ENCODE results near the gene CEP295NL.
"Not testable (repeated sequence)": the region's sequence is repeated elsewhere in the genome, so short reads cannot be mapped to it uniquely, and the experiment has no call there.

Gene CEP295NL

DNA sequence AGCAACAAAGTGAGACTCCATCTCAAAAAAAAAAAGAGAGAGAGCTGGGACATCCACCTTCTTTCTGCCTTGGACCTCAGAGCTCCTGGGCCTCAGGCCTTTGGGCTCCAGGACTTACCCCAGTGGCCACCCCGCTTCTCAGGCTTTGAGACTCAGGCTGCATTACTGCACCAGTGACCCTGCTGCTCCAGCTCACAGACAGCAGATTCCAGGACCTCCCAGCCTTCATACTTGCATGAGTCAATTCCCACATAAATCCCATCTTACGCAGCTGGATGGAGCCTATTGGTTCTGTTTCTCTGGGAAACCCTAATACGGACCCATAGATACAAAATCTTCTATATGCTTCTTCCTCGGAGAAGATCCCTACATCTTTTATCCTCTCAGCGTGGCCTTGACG is 2.1 kb upstream of the CEP295NL start:
- no peak for DNase-seq (ENCODE audit: low spot score)

GRCh38 chr17:78904371-78904770 is 1.4 kb upstream of the CEP295NL start:
- DNase-seq (ENCODE audit: low spot score), result no peak

GRCh38 chr17:78902231-78902630 is 770 bp downstream of the CEP295NL start:
- DNase-seq (ENCODE audit: low spot score), result not testable (repeated sequence)

DNA sequence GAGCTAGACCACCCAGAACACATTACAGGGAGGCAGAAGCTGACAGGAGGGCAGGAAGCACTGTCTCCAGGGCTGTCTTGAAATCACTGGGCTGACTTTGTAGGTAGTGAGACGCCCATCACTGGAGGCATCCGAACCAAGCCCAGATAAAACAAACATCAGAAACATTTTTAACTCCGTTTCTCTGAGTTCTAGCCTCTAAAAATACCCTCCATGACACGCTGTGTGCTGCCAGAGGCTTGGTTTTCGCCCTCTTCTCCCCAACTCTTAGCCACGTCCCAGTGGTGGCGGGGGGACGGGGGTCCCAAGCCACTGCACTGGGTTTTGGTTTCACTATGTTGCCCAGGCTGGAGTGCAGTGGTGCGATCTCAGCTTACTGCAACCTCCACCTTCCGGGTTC is 1.2 kb downstream of the CEP295NL start:
- DNase-seq (ENCODE audit: low spot score), result no peak

- no peak for DNase-seq (ENCODE audit: low spot score)
Observed at GRCh38 chr17:78900816-78901215, 2.2 kb downstream of the CEP295NL start.

GRCh38 chr17:78899361-78900260 is 3.4 kb downstream of the CEP295NL start:
- peak; percentile 94 for DNase-seq (ENCODE audit: low spot score)

DNA sequence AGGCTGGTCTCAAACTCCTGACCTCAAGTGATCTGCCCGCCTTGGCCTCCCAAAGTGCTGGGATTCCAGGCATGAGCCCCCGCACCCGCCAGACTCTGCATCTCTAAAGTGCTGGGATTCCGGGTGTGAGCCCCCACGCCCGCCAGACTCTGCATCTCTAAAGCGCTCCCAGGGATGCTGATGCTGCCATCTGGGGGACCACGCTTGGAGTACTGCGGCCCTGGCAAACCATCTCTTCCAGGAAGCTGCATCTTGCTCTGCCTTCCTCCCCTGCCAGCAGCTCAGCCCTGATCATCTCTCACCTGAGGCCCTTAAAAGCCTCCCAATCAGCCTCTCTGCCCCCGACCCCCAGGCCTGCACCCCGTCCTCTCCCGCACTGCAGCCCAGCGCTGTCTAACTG is 4.1 kb downstream of the CEP295NL start:
- DNase-seq (ENCODE audit: low spot score), result peak; percentile 43

- peak; percentile 17 for DNase-seq (ENCODE audit: low spot score)
Observed at GRCh38 chr17:78898075-78898836, 4.7 kb downstream of the CEP295NL start.

DNA sequence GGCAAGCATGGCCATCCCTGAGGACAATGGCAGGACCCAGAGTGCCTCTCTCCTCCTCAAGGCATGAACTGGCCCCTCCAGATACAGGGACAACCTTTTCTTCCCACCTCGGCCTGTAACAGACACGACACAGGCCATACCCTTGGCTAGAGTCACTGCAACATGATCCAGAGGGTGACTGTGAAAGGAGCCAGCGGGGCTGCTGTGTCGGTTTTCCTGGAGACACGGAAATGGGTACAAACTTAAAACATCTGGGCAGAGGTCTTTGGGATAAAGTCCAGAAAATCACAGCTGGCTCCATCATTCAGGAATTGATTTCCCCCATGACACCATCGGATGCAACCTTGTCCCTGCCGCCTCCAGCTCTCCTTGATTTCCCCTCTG is 5.3 kb downstream of the CEP295NL start:
- peak; percentile 8 for DNase-seq (ENCODE audit: low spot score)

DNA sequence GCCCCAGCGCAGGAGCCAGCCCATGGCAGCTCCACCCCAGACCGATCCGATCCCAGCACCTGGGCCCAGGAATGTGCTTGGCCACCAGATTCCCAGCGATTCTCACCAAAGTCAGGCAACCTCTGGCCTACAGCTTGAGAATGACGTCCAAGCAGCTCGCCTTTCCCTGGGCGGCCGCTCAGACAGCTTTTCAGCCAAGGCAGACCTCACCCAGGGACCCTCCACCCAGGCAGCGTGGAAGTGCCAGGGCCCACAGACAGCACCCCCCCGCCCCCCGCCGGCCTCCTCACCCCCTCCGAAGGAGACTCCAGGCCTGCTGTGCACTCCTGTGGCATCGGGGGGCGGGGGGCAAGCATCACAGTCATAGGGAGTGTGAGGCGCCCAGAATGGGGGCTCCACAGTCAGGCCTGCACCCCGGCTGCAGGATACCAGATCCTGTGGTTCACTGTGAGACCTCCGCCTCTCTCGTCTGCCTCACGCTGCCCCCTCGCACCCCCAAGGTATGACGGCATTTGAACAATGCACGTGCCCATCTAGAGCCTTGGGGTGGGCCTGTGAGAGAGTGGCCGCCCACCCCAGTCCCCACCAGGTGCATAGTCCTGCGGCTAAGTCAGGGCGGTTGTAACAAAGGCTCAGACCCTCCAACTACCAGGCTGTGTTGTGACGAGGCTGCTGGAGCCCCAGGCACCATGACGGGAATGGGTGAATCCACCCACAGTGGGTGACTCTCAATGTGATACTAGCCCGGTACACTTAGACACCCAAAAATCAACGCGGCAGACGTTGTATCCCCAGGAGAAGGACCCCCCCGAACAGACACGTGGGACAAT is 6.0 kb downstream of the CEP295NL start:
- no peak for DNase-seq (ENCODE audit: low spot score)

DNA sequence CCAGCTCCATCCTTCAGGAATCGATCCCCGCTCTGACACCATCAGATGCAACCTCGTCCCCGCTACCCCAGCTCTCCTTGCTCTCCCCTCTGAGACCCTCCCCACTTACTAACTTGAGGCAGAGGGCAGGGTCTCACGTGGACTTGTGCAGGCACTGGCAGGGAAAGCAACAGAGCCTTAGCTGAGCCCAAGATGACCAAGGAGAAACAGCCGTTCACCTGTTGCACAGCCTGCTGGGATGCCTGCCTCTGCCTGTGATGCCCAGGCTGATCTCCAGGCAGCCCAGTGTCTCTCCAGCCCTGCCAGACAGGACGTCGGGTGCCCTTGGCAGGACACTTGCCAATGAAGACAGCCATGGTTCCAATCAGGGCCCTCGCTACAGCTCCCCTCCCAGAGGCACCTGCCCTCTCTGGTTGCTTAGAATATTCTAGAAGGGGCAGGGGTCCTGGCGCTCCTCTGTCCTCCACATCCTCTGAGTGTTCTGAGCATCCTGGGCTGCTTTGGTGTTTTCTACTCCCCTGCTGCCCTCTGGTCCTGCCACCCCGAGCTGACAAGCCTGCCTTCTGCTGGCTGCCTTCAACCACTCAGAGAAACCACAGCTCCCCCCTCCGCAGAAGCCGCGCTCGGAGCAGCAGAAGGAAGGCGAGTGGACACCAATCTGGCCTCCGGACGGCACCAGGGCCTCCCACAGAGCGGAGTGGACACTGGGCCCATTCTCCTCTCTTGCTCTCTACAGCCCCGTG is 6.7 kb downstream of the CEP295NL start:
- DNase-seq (ENCODE audit: low spot score), result peak; percentile 86

- DNase-seq (ENCODE audit: low spot score), result peak; percentile 83
Observed at GRCh38 chr17:78895322-78895721, 7.7 kb downstream of the CEP295NL start.

DNA sequence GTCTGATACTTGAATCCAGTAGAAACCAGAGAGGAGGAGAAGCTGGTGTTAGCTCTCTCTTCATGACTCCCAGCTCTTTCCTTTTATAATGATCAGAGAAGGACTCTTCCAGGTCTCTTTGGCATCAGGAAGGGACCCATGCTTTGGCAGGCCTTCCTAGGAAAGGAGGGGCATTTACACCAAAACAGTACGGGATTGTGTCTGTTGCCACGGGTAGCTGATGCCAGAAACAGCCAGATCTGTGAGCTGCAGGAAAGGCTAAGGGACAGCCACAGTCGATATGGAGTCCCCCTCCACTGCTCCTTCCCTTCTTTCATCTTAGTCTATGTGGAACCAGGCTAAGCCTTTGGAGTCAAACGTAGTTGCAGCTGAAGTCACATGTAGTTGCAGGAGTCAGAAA is 9.3 kb downstream of the CEP295NL start:
- DNase-seq (ENCODE audit: low spot score), result peak; percentile 84

GRCh38 chr17:78892936-78893379 is 10.0 kb downstream of the CEP295NL start:
- peak; percentile 15 for DNase-seq (ENCODE audit: low spot score)

GRCh38 chr17:78892520-78892919 is 10.5 kb downstream of the CEP295NL start:
- DNase-seq (ENCODE audit: low spot score), result peak; percentile 88

DNA sequence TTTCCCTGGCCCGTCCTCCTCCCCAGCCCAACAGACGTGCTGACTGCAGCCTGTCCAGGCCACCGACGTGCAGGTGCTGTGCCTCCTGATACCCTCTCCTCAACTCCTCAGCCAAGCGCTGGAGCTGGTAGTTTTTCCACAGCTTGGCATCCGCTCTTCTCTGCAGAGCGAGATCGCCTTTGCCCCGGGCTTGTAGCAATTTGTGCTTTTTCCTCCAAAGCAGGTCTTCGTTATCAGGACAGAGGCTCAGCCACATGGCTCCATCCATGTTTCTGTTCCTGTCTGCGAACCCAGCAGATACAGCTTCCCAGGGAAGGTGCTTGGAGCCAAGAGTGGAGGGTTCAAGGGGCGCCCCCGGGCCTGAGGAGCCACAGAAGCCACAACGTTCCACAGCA is 10.9 kb downstream of the CEP295NL start:
- DNase-seq (ENCODE audit: low spot score), result no peak

- peak; percentile 45 for DNase-seq (ENCODE audit: low spot score)
Observed at GRCh38 chr17:78891406-78892061, 11.5 kb downstream of the CEP295NL start.

DNA sequence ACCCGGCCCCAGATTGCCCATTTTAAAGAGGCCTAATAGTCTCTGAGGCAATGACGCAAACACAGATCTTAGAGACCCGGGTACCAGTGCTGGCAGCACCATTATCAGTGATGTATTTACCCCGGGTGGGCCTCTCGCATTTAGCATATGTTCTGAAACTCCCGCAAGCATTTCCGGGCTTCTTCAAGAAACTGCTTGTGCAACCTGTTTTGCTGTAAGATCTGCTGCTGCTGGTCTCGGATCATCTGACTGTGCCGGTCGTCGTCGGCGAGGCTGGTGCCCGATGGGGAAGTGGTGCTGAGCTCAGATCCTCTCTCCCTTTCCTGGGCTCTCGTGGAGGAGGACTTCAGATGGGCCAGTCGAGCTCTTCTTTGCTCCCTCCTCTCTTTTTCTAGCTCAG is 12.5 kb downstream of the CEP295NL start:
- peak; percentile 80 for DNase-seq (ENCODE audit: low spot score)

DNA sequence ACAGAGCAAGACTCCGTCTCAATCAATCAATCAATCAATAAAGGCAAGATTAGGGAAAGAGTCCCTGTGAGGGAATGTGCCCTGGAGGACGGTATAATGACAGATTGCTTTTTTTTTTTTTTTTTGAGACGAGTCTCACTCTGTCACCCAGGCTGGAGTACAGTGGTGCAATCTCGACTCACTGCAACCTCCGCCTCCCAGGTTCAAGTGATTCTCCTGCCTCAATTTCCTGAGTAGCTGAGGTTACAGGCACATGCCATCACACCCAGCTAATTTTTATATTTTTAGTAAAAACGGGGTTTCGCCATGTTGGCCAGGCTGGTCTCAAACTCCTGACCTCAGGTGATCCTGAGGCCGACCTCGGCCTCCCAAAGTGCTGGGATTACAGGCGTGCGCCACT is 12.9 kb downstream of the CEP295NL start:
- not testable (repeated sequence) for DNase-seq (ENCODE audit: low spot score)

DNA sequence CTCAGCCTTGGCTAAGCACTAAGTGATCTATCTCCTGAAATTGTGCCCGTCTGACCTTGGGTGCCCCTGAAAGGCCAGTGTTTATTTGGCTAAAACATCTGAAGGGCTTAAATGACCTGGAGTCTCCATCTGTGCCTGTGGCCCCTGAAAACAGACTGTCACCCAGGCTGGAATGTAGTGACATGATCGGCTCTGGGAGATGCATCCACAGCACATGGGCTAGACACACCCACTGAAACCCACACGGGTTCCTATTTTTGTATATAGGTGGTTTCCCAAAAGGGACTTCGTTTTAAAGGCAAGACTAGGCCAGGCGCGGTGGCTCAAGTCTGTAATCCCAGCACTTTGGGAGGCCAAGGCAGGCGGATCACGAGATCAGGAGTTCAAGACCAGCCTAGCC is 13.5 kb downstream of the CEP295NL start:
- DNase-seq (ENCODE audit: low spot score), result peak; percentile 35

- peak; percentile 28 for DNase-seq (ENCODE audit: low spot score)
Observed at GRCh38 chr17:78888941-78889518, 14.0 kb downstream of the CEP295NL start.

Measured in pons (tissue), 1 donor.